SK-MEL-5 (cell line): ENCODE measurements around the gene FAM120AOS. TPM values are rescaled to one million over a fixed set of nuclear protein-coding genes. Genes with fewer than 3 reads are reported as not detected.

Experiments
- DNase-seq: peaks from one replicate; pipeline ENCODE4 v3.0.0-alpha.2; 2016; ENCODE audit warnings: low read depth, low spot score
- in situ Hi-C: cut with HindIII; loops from 2 replicates; pipeline ENCODE4 v1.10.0; 2016; ENCODE audit warnings: low sequenced_read_pairs, high pct_unique_total_duplicates, low pct_unique_long_range_greater_than_20kb
- total RNA-seq: library from RNA; depleted of rRNA; stranded (reverse); fragments of >200 nt; shearing (Covaris generic); gene quantifications from 2 replicates; pipeline ENCODE4 v1.2.3, GENCODE V29; 2014

Gene FAM120AOS
- total RNA-seq, 1 experiment from 2014 or later: 41.1 TPM

DNA sequence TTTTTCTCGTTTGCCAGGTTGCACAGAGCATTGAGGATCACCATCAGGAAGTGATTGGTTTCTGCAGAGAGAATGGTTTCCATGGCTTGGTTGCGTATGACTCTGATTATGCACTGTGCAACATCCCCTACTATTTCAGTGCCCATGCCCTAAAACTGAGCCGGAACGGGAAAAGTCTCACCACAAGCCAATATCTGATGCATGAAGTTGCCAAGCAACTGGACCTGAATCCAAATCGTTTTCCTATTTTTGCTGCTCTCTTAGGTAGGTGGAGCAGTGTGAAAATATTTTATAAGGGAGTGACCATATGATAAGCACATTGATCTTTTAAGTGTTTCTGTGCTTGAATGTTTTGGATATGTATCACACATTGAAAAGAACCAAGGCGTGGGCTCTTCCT is 17.7 kb upstream of the FAM120AOS start:
- no peak for DNase-seq
- in situ Hi-C loops: no loop called here

DNA sequence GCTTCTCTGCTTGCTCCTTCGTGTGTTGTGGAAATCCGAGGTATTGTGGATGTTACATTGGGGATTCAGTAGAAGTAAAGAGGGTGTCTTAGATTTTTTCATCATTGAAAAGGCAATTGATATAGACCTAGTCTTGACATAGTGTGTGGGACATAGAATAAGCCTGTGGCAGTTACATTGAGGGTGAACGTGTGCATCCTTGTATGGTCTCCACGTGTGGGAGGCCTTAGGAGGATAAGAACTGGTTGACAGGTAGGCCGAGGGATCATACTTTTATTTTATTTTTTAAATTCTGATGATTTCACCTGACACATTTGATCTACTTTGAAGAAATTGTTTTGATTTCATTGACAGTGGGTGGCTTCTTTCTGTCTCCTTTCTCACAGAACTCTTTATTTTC is 17.0 kb upstream of the FAM120AOS start:
- no peak for DNase-seq

DNA sequence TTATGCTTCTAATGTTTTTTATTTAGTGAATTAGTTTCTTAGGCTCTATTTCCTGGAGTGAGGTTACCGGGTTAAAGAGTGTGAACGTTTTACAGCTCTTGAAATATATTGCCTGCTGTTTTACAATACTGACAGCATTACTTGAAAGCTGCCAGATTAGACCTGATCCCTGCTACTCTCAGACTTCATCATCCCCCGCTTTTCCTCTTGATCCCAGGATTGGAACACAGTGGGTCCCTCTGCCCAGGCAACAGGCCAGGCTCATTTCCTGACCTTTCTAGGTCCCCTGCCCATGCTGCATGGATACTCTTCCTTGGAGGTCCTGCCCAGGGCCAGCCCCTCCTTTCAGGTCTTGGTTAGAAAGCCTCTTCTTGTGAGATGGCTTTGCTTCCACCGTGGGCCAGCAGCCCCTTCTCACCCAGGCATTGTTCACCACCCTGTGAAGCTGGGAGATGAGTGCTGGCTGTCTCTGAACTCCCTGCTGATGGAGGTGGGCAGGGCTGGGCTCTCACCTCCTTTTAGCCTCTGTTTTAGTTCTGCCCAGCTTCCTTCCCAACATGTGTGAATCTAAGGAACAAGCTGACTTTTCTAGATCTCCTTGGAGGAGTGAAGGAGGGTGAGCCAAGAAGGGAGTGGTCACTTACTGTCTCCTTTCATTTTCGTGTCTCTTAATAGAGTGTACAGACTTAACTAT is 15.5 kb upstream of the FAM120AOS start:
- in situ Hi-C loops: no loop called here
- DNase-seq: no peak

More for the DNA sequence above, 17.0 kb upstream of the FAM120AOS start:
- in situ Hi-C loops: no loop called here

DNA sequence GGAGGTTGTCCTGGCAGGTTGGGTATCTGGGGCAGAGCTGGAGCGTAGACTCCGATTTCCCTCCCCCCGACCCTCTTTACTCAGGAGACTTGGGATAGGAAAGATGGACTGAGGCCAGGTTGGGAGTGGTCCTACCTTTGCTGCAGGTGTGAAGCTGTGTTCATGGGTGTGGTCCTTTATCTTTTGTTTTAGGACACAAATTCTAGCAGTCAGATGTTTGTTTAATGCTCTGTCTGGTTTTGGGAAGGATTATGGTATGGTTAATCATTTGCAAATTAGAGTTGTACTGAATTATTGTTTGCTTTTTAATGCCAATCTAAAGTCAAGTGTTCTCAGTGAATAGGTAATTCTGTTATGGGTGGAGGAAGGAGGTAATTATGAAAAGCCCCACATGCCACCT is 14.1 kb upstream of the FAM120AOS start:
- in situ Hi-C loops: no loop called here
- no peak for DNase-seq

DNA sequence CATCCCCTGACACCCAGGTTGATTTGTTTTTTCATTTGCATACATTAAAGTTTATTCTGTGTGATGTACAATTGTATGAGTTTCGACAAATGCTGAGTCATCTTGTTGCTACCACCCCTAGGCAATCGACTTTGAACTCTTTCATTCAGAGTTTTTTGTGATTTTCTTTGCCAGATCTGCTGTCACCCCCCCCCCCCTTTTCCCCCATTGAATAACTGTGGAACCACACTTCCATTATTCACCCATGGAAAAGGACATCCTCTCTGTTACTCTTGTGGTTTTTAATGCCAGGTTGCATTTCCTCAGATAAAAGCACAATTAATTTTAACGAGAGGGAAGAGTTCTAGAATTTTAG is 13.7 kb upstream of the FAM120AOS start:
- in situ Hi-C loops: no loop called here
- DNase-seq: no peak

DNA sequence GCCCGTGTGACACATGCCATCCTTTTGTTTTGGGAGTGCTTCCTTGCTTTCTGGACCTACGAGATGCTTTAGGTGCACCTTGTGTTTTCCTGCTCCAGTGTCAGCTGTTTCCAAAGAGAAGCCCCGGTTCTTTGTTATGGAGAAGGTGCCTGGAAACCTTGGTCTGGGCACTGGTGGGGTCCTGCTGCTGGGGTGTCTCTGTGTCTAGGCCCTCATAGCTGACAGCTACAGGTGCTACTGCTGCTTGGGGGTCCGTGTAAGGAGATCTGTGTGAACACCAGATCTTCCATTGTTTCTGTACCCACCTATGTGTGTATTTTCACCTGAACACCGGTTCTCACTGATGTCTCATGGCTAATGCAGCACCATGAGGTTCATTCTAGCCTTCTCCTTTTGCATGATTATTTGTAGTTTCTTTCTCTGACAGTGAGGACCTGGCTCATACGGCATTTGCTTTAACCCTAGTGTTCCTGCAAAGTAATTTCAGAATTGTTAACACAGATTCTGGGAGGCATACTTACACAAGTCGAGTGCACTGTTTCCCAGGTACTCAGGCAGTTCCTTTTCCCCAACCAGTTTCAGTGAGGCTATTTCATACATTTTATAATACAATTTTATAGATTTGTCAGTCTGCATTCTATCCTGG is 13.2 kb upstream of the FAM120AOS start:
- in situ Hi-C loops: no loop called here
- DNase-seq: no peak

DNA sequence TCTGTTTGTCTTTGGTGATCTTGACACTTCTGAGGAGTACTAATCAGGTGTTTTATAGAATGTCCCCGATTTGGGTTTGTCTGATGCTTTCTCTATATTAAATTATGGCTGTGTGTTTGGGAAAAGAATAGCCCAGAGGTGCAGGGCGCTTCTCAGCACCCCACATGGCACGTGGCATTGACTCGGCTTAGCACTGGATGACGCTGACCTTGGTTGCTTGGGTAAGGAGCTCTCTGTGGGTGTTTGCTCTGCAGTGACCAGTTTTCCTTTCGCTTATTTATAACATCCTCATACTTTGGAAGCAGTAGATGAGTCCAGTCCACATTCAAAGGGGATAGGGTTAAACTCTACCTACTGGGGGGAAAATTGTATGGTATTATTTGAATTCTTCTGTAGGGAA is 12.5 kb upstream of the FAM120AOS start:
- DNase-seq: no peak
- in situ Hi-C loops: no loop called here

DNA sequence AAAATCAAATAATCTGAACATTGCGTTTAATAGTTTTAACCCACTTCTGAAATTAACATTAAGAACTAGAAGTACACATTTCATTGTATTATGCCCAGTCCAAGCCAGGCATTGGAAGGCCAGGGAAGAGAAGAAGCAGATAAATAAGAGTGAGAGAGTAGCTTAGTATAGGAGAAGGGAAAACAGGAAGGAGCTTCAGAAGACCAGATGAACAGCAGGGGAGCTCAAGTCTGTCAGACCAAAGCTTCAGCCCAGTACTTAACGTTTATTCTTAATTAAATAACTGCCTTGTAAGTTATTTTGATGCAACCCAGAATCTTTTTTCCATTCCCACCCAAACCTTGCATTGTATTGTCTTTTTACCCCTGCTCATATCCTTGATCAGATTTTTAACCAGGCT is 11.5 kb upstream of the FAM120AOS start:
- no peak for DNase-seq
- in situ Hi-C loops: no loop called here

DNA sequence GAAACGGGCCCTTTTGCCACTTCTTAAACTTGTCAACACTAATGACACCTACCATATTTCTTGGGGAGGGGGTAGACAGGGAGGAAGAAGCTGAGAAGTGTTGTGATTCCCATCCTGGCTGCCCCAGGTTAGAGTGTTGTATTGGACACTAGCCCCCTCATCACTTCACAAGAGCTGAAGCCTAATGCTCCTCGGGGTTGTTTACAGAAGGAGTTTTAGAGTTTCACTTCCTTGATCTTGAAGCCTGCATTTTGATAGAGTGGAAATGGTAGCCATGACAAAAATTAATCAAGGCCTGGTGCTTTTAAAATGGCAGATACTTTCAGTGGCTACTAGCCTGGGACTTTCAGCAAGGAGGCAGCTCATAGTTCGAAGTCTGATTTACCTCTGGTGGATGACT is 11.0 kb upstream of the FAM120AOS start:
- in situ Hi-C loops: no loop called here
- DNase-seq: no peak

DNA sequence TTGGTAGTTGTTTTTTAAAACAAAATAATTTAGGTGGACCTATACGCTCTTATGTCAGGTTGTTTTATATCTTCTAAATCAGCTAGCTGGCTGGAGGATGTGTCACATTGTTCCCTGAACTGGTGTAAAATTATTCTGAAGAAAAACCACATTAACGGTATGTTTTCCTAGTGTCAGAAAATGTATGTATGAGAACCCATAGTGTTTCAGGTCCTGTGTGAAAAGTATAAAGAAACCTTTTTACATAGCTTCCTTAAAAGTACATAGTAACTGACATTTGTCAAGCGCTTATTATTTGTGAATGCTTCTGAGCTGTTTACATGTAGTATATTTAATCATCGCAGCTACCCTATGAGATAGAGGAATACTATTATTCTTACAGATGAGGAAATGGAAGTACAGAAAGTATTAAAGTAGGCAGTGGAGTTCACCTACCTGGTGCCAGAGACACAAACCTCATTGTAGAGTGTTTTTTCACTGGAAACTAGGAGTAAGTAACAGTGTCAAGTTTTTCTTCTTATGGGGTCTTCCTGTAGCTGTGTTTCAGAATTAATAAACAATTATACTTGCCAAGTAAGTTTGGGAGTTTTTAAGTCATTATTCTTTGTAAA is 10.4 kb upstream of the FAM120AOS start:
- in situ Hi-C loops: no loop called here
- DNase-seq: no peak

DNA sequence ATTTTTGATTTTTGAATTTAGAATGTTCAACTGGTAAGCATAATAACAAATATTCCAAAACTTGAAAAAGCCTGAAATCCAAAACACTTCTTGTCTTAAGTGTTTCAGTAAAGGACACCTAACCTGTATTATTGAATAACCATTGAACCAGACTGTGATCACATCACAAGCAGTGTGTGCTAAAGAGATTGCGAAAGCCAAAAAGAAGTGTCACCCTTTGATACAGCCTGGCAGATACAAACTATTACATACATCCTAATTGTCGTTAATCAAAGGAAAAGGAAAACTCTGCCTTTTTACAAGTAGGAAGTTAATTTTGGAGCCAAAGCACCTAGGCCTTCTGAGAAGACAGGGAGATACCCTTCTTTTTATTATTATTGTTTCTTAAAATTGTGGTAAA is 8.4 kb upstream of the FAM120AOS start:
- in situ Hi-C loops: no loop called here
- DNase-seq: no peak

DNA sequence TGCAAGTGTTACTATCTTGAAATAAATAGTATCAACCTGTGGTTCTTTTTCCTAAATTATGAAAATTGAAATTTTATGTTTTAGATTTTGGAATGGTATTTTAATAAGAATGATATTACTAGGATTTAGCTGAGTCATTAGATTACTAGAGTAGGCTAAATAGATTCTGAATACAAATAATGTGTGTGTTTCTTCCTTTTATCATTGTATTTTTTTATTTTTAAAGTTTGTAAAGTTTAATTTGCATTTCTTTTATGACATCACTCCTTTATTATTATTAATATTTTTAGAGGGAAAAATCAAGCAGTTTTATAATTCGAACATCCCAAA is 8.0 kb upstream of the FAM120AOS start:
- no peak for DNase-seq
- in situ Hi-C loops: no loop called here

DNA sequence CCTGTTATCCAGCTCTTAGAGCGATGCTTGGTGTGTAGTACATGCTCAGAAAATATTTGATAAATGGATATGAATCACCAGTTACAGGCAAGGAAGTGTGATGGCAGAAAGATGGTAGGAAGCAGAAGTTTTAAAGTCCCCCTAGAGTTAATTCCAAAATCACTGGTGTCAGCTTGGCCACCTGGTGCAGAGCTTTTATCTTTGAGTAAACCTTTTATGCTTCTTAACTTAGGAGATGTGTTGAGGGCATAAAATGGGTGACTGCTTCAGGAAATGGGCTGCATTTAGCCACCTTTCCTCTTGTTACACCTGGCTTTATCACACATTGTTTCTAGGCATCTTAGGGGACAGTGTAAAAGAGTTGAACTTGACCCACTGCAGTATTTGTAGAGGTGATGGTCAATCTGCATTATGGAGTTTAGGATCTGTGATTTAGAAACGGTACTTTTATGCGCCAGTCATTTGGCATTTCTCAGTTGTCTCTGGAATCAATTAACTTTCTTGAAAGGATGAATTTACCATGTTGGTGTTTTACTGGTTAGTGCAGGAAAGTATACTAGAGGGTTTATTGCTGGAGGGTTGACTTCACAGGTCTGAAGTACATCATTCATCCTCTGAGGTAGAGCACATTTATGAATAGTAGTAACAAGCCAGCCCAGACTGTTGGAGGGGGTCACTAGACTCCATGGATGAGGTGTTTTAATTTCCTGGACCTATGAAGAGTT is 7.5 kb upstream of the FAM120AOS start:
- no peak for DNase-seq
- in situ Hi-C loops: no loop called here

DNA sequence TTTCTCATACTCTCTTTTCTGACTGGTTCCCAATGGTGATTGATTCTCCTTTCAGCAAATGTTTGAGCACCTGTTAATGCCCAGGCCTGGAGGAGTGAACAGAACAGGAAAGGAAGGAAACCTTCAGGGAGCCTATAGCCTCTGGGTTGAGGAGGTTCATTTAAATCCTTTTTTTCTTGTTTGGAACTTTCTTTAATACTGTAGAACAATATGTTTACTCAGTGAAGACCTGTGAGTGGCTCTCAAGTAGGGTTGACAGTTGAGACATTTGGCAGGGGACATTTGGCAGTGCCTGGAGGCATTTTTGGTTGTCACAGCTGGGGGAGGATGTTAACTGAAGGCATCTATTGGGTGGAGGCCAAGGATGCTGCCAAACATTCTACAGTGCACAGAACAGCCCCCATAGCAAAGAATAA is 6.1 kb upstream of the FAM120AOS start:
- in situ Hi-C loops: no loop called here
- no peak for DNase-seq

DNA sequence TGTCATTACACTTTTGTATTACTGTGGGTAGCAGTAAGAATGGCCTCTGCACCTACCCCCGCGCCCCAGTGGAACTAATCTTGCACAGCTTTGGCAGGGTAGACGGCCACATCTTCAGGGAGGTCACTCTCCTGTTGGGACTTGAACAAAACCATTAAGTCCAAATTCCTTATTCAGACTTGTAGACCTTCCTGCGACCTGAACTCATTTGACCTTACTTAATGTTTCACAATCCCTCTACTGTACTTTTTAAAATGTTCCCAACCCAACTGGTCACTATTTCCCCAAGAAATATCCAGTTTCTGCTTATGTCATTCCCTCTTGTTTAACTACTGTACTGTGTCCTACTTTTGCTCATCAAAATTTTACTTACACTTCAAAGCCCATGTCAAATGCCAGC is 5.3 kb upstream of the FAM120AOS start:
- in situ Hi-C loops: no loop called here

DNA sequence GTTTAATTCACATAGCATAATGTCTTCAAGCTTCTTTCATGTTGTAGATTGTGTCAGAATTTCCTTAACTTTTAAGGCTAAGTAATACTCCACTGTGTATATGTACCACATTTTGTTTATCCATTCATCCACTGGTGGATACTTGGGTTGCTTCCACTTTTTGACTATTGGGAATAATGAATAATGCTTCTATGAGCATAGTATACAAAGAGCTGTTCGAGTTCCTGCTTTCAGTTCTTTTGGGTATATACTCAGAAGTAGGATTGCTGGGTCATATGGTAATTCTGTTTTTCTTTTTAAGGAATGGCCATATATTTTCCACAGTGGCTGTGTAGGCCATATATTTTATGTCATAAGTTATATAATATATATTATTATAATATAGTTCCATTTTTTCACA is 3.6 kb upstream of the FAM120AOS start:
- in situ Hi-C loops: no loop called here

More for the DNA sequence above, 5.3 kb upstream of the FAM120AOS start:
- DNase-seq: no peak

DNA sequence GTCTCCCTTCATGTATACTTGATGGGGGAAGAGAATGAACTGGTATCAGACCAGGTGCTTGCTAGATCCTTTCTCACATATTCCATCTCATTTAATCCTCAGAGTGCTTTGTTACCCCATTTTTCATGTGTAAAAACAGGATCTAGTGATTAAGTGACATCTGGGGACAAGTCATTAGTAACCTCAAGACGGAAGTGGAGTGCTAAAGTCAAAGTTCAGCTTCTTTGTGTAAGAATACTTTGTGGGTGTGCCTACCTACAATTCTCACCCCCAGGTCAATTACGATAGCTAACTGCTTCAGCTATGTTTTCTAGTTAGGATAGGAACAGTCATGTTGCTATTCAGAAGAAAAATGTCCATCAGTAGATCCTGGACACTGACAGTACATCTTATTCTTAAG is 3.1 kb upstream of the FAM120AOS start:
- no peak for DNase-seq
- in situ Hi-C loops: no loop called here

More for the DNA sequence above, 3.6 kb upstream of the FAM120AOS start:
- no peak for DNase-seq

DNA sequence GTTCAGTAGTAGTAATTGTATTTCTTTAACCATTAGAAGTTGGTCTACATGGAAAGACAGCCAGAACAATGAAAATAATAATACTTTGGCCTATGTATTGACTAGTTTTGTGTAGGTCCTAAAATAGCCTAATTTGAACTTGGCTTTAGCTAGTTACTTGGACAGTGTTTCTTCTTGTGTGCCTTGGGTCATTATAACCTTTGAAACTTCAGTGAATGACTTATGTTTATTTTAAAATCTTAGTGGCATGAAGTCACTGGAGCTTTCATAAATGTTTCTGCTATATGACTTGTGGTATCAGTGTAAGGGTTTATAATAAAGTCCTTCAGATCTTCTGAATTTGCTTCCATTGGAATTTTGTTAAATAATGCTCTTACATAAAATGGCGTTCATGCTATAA is 2.6 kb upstream of the FAM120AOS start:
- DNase-seq: no peak
- in situ Hi-C loops: no loop called here

DNA sequence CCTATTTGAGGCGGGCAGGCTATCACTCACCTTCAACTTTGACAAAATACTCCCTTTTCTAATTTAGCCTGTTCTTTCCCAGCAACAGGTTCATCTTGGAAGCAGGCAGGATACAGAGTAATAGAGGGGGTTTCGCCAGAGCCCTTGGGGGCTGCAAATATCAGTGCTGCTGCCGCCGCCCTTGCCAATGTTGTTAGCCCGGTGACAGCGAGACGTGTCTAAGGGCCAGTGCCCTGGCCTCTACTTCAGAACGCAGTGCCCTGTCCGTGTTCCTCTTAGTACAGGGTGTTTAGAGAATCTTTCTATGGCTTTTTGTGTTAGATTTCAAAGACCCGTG is 703 bp downstream of the FAM120AOS start:
- DNase-seq: peak; percentile 14
- in situ Hi-C loops: no loop called here
